Measurements from ENCODE around the gene C10orf71. TPM values are rescaled to one million over a fixed set of nuclear protein-coding genes. Genes with fewer than 3 reads are reported as not detected.

C10orf71 gene
- total RNA-seq, 2 donors from 2014 or later: 0.15 TPM; not detected in 1

- Histone ChIP-seq H3K27ac (ENCODE audit: low read depth, low read length) (no peak overlapping the region), H3K4me1 (ENCODE audit: control insufficient read depth, insufficient read depth, low read length) (no peaks in the 10 kb centered on the region), H3K36me3 (ENCODE audit: control insufficient read depth, insufficient read depth, low read length) (no peaks in the 10 kb centered on the region), H3K9ac (ENCODE audit: extremely low read depth, low read length, poor library complexity, severe bottlenecking) (no peak overlapping the region), H3K4me3 (ENCODE audit: low read length) (no peak overlapping the region), H3K27me3 (ENCODE audit: control insufficient read depth, insufficient read depth, low read length, poor library complexity, severe bottlenecking) (no peaks in the 10 kb centered on the region), H3K9me3 (ENCODE audit: control insufficient read depth, low read length) (no peaks in the 10 kb centered on the region)
- Mint-ChIP-seq H3K4me3 (no peak overlapping the region), H3K27me3 (ENCODE audit: insufficient read depth) (no peaks in the 10 kb centered on the region), H3K4me1 (no peaks in the 10 kb centered on the region), H3K27ac (no peak overlapping the region), H3K36me3 (ENCODE audit: low read depth) (no peaks in the 10 kb centered on the region), H3K9me3 (no peaks in the 10 kb centered on the region)
- WGBS, 2 experiments (ENCODE audit: insufficient coverage in 1 of 2, insufficient read length in 1 of 2): 90% methylated on average over 1 of the region's 1 CpG; no CpG with 5 or more reads in 1 of the 2 experiments
- TF ChIP-seq, protein P1, sequence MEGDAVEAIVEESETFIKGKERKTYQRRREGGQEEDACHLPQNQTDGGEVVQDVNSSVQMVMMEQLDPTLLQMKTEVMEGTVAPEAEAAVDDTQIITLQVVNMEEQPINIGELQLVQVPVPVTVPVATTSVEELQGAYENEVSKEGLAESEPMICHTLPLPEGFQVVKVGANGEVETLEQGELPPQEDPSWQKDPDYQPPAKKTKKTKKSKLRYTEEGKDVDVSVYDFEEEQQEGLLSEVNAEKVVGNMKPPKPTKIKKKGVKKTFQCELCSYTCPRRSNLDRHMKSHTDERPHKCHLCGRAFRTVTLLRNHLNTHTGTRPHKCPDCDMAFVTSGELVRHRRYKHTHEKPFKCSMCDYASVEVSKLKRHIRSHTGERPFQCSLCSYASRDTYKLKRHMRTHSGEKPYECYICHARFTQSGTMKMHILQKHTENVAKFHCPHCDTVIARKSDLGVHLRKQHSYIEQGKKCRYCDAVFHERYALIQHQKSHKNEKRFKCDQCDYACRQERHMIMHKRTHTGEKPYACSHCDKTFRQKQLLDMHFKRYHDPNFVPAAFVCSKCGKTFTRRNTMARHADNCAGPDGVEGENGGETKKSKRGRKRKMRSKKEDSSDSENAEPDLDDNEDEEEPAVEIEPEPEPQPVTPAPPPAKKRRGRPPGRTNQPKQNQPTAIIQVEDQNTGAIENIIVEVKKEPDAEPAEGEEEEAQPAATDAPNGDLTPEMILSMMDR (conservative IDR thresholded peaks at IDR 0.05): no peak
- DNase-seq: no peak
Measured at GRCh38 chr10:49307921-49308320, 9.0 kb downstream of the C10orf71 start.

GRCh38 chr10:49308881-49309280 lies 9.9 kb downstream of the C10orf71 start:
- H3K9me3 Mint-ChIP-seq: no peaks in the 10 kb centered on the region
- H3K27me3 Mint-ChIP-seq (ENCODE audit: insufficient read depth): no peaks in the 10 kb centered on the region
- no peaks in the 10 kb centered on the region for H3K27me3 ChIP-seq (ENCODE audit: control insufficient read depth, insufficient read depth, low read length, poor library complexity, severe bottlenecking)
- no peaks in the 10 kb centered on the region for H3K9me3 ChIP-seq (ENCODE audit: control insufficient read depth, low read length)
- H3K36me3 ChIP-seq (ENCODE audit: control insufficient read depth, insufficient read depth, low read length): no peaks in the 10 kb centered on the region
- no peaks in the 10 kb centered on the region for H3K36me3 Mint-ChIP-seq (ENCODE audit: low read depth)
- no peaks in the 10 kb centered on the region for H3K4me1 ChIP-seq (ENCODE audit: control insufficient read depth, insufficient read depth, low read length)
- no peak overlapping the region for H3K9ac ChIP-seq (ENCODE audit: extremely low read depth, low read length, poor library complexity, severe bottlenecking)
- H3K4me1 Mint-ChIP-seq: no peaks in the 10 kb centered on the region
- no peak overlapping the region for H3K27ac ChIP-seq (ENCODE audit: low read depth, low read length)
- H3K27ac Mint-ChIP-seq: no peak overlapping the region
- WGBS, 2 experiments (ENCODE audit: insufficient coverage in 1 of 2, insufficient read length in 1 of 2): 90 to 92% methylated on average over 5 of the region's 5 CpGs
- DNase-seq: no peak
- no peak overlapping the region for H3K4me3 ChIP-seq (ENCODE audit: low read length)
- no peak overlapping the region for H3K4me3 Mint-ChIP-seq
- TF ChIP-seq, protein P1 (conservative IDR thresholded peaks at IDR 0.05): no peak

- Mint-ChIP-seq H3K27ac (no peak overlapping the region), H3K4me1 (no peaks in the 10 kb centered on the region)
- 82 to 85% methylated on average over 6 to 9 of the region's 9 CpGs for WGBS, 2 experiments (ENCODE audit: insufficient coverage in 1 of 2, insufficient read length in 1 of 2)
Measured at GRCh38 chr10:49309691-49310411, 10.9 kb downstream of the C10orf71 start.

More at GRCh38 chr10:49309691-49310411, 10.9 kb downstream of the C10orf71 start:
- no peaks in the 10 kb centered on the region for H3K36me3 Mint-ChIP-seq (ENCODE audit: low read depth)
- H3K27me3 Mint-ChIP-seq (ENCODE audit: insufficient read depth): no peaks in the 10 kb centered on the region
- no peaks in the 10 kb centered on the region for H3K27me3 ChIP-seq (ENCODE audit: control insufficient read depth, insufficient read depth, low read length, poor library complexity, severe bottlenecking)
- no peak overlapping the region for H3K9ac ChIP-seq (ENCODE audit: extremely low read depth, low read length, poor library complexity, severe bottlenecking)
- H3K27ac ChIP-seq (ENCODE audit: low read depth, low read length): no peak overlapping the region
- H3K9me3 Mint-ChIP-seq: no peaks in the 10 kb centered on the region
- H3K9me3 ChIP-seq (ENCODE audit: control insufficient read depth, low read length): no peaks in the 10 kb centered on the region
- H3K4me3 ChIP-seq (ENCODE audit: low read length): no peak overlapping the region
- H3K36me3 ChIP-seq (ENCODE audit: control insufficient read depth, insufficient read depth, low read length): no peaks in the 10 kb centered on the region
- DNase-seq: no peak
- H3K4me3 Mint-ChIP-seq: no peak overlapping the region
- TF ChIP-seq, protein P1 (conservative IDR thresholded peaks at IDR 0.05): no peak
- H3K4me1 ChIP-seq (ENCODE audit: control insufficient read depth, insufficient read depth, low read length): no peaks in the 10 kb centered on the region

All from endodermal cell (in vitro differentiated cells).